Retinal pigment epithelial cell (primary cell): ENCODE measurements around the gene WSCD2.

Experiments
- DNase-seq: peaks from one replicate; pipeline ENCODE4 v3.0.0-alpha.2; 2010; ENCODE audit warnings: low read depth
- H3K4me3 ChIP-seq: 2 replicates; pipeline ENCODE4 v1.5.1; 2011; ENCODE audit warnings: mild to moderate bottlenecking, low read length, control low read depth, moderate library complexity
- TF ChIP-seq, protein P1 (sequence below): conservative IDR thresholded peaks from 2 replicates; pipeline ENCODE4 v1.5.1; 2011; ENCODE audit warnings: low read depth, low read length, control low read depth, inconsistent platforms

Gene WSCD2

DNA sequence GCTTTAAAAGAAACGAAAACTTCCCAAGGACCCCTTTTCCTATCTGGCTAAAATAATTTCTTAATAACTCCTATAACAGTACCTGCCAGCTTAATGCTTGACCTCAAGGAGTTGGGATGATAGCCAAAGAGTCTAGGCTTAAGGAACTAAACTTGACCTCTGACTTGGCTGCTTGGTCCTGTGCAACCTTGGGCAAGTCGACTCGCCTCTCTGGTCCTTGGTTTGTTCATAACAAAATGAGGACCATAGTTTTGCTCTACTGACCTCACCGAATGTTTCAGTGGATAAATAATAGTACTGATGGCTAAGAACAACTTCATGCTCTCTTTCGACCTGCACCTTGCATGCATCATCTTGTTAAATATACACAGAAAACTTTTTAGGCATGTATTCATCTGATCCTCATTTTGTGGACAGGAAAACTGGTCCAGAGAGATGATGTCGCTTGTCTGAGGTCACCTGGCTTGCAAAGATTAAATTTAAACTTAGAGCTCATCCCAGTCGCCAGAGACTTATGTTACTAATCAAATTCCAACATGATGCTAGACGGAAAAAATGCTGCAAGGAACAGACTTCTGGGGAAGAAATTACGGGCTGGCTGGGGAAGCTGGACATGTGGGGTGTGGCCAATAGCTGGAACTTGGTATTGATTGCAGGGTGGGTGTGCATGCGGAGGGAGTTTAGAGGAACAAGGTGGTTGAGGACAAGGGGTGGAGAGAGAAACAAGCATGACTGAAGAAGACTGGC, 38.0 kb upstream of the WSCD2 start:
- H3K4me3 ChIP-seq, result no peak overlapping the region
- DNase-seq, result no peak
- TF ChIP-seq, protein P1, sequence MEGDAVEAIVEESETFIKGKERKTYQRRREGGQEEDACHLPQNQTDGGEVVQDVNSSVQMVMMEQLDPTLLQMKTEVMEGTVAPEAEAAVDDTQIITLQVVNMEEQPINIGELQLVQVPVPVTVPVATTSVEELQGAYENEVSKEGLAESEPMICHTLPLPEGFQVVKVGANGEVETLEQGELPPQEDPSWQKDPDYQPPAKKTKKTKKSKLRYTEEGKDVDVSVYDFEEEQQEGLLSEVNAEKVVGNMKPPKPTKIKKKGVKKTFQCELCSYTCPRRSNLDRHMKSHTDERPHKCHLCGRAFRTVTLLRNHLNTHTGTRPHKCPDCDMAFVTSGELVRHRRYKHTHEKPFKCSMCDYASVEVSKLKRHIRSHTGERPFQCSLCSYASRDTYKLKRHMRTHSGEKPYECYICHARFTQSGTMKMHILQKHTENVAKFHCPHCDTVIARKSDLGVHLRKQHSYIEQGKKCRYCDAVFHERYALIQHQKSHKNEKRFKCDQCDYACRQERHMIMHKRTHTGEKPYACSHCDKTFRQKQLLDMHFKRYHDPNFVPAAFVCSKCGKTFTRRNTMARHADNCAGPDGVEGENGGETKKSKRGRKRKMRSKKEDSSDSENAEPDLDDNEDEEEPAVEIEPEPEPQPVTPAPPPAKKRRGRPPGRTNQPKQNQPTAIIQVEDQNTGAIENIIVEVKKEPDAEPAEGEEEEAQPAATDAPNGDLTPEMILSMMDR, result no peak

DNA sequence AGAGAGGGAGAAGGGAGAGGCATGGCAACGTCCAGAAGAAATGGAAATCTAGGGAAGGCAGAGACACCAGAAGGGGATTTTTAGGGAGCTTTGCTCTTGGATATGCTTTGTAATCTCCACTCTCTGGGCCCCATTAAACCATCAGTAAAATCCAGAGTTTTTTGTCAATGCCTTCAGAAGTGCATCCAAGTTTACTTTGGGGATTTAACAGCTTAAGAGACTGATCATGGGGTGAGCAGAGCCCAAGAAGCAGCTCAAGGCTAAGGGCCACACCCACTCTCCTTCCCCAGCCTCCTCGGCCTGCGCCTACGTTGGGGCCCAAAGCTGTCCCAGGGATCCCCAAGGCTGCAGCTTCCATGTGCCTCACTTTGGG, 37.4 kb upstream of the WSCD2 start:
- no peak overlapping the region for H3K4me3 ChIP-seq
- TF ChIP-seq, protein P1, result no peak
- DNase-seq, result no peak

DNA sequence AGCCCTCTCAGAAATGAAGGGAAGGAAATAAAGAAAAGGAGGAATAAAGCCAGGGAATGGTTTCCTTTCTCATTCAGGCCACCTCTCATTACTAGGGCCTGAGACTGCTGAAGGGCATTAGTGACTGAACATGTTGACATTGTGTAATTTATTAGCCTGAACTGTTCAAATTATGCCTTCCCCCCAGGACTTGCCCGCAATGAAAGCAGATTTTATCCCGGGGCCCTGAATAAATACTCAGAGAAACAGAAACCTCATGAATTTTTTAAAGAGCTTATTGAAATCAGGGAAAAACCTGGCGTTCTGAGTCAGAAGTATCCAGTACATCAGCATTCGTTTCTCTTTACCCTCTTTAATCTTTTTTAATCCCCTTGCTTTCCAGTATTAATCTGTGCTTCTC, 35.9 kb upstream of the WSCD2 start:
- H3K4me3 ChIP-seq, result no peak overlapping the region
- TF ChIP-seq, protein P1, result no peak
- no peak for DNase-seq

DNA sequence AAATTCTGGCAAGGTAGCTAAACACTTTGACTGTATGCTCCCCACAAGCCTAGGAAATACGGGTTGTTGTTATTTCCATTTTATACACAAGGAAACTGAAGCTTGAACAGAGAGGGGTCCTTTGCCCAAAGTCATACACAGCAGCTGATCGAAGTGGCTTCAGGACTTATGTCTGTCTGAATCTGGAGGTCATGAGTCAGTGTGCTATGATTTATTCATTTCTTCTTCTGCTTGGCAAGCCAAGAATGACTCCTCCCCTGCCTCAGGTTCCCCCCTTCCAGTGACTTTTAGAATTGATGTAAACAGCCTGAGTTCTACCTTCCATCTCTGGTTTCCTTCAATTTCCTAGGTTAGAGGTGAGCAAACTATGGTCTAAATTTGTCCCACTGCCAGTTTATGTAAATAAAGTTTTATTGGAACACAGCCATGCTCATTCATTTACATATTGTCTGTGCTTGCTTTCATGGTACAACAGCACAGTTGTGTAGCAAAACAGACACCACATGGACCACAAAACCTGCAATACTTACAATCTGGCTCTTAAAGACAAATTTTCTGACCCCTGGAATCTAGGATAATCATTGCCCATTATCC, 34.9 kb upstream of the WSCD2 start:
- TF ChIP-seq, protein P1, result no peak
- no peak for DNase-seq
- no peak overlapping the region for H3K4me3 ChIP-seq

DNA sequence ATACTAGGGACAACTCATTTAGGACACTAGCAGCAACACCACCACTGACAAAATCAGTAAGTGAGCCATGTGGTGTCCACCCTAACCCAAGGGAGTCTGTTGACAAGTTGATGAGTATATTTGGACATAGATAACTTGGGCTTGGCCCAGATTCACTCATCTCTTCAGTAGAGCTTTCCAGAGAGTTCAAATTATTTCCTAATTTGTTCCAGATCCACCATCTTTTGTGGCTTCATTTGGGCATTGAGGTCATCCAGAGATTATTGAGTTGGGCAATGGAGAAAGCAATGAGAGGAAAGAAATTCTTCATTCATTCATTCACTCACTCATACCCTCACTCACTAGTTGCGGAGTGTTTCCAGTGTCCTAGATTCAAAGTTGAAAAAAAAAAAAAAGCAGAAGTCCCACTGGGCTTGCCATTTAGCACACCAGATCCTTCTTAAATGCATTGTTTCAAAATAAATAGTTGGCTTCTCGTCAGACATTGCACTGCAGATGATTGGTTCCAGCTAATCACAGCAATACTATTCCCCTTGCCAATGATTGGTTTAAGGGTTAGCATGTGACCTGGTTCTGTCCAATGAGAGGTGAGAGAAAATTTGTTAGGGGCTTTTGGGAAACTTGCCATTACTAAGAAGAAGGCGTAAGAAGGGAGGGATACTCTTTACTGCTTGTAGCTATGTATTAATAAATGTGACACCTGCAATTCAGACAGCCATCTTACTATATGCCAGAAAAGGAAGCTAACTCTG, 31.8 kb upstream of the WSCD2 start:
- no peak for DNase-seq
- H3K4me3 ChIP-seq, result no peak overlapping the region
- TF ChIP-seq, protein P1, result no peak

DNA sequence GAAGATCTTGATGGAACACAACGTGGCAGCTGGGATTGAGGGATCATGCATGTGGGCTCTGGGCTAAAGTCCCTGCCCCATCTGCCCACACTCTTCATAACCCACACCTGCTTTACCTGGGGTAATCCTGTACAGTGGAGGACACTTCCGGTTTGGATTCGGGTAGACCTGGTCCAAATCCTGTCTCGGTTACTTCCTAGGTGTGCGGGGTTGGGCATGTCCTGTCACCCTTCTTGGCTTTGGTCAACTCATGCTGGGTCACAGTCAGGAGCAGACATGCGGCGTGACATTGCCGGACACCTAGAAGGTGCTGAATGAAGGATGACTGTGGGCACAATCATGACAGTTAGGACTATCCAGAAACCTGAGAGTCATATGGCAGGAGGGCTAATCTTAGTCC, 30.7 kb upstream of the WSCD2 start:
- TF ChIP-seq, protein P1, result no peak
- no peak overlapping the region for H3K4me3 ChIP-seq
- DNase-seq, result no peak
